ENCODE measurements around the gene ERG. TPM values are rescaled to one million over a fixed set of nuclear protein-coding genes. Genes with fewer than 3 reads are reported as not detected.

The ERG gene
- total and polyA plus RNA-seq, 9 of the 15 experiments (the other 6 are each of a cell fraction or from before 2014, with no cell fraction given) = 0.06 TPM; not detected in 8

- FAIRE-seq (no peak), DNase-seq (ENCODE audit: extremely low read depth in 1 of 4, low spot score in 3 of 4) (no peak), ATAC-seq (no peak)
- Histone ChIP-seq H3K36me3 (ENCODE audit: control insufficient read depth, insufficient read depth, low read length) (no peaks in the 10 kb centered on the region), H3K79me2 (ENCODE audit: control insufficient read depth, insufficient read depth, low read length) (no peaks in the 10 kb centered on the region), H4K20me1 (replicated peaks; ENCODE audit: control insufficient read depth, insufficient read depth, low read length) (no peaks in the 10 kb centered on the region), H3K9me1 (ENCODE audit: control insufficient read depth, insufficient read depth, low read length) (no peaks in the 10 kb centered on the region), H3K9me3 (replicated peaks; ENCODE audit: control insufficient read depth, insufficient read depth, low read depth, low read length) (no peaks in the 10 kb centered on the region), H3K4me1 (replicated peaks in 1 of 2; ENCODE audit: control insufficient read depth in 2 of 2, insufficient read depth in 2 of 2, low read length in 2 of 2) (no peaks in the 10 kb centered on the region), H3K27ac (ENCODE audit: extremely low read depth, low read depth, low read length) (no peak overlapping the region), H3K4me2 (ENCODE audit: insufficient read depth, low read length) (no peak overlapping the region), H2AFZ (ENCODE audit: low read depth, low read length) (no peak overlapping the region), H3K4me3 (no peak overlapping the region), H3K9ac (ENCODE audit: insufficient read depth in 1 of 2, low read depth in 2 of 2, low read length in 2 of 2) (no peak overlapping the region), H3K27me3 (ENCODE audit: control insufficient read depth in 2 of 2, insufficient read depth in 2 of 2, low read length in 2 of 2) (peaks cover 4 to 10% of the 10 kb centered on the region in 2 experiments; a peak in 4 of 5 replicates)
- ChIA-PET CTCF (ENCODE audit: low intra/inter-chr PET ratio) (no interaction called here), POLR2A (no interaction called here)
- intact Hi-C loops (cut with micrococcal nuclease) (no loop called here), in situ Hi-C loops (cut with MboI) (no loop called here)
- 0% methylated on average over 3 of the region's 3 CpGs for WGBS (ENCODE audit: insufficient coverage, low coverage, missing lambda C conversion rate)
- TF ChIP-seq ZNF3 (CRISPR knock-in tag; IDR thresholded peaks at IDR 0.05) (no peak), CREB3L1 (IDR thresholded peaks at IDR 0.05; ENCODE audit: borderline replicate concordance, low read depth) (no peak), RBM39 (optimal IDR thresholded peaks at IDR 0.05; ENCODE audit: low read depth, low read length) (no peak), ARID1B (IDR thresholded peaks at IDR 0.05) (no peak), ETV1 (tag; conservative IDR thresholded peaks at IDR 0.05; ENCODE audit: low read depth) (no peak), XRCC4 (IDR thresholded peaks at IDR 0.05; ENCODE audit: extremely low read depth, insufficient read depth, insufficient read length) (no peak), NONO (IDR thresholded peaks at IDR 0.05; ENCODE audit: low read depth in 2 of 2, low read length in 1 of 2) (no peak), GABPB1 (CRISPR knock-in tag; IDR thresholded peaks at IDR 0.05) (no peak), RAD51 (IDR thresholded peaks at IDR 0.05; ENCODE audit: borderline replicate concordance, low read depth) (no peak), TAL1 (IDR thresholded peaks at IDR 0.05) (no peak), MITF (IDR thresholded peaks at IDR 0.05) (no peak), CBX8 (IDR thresholded peaks at IDR 0.05; ENCODE audit: borderline replicate concordance, extremely low read depth, low read depth, low read length, poor library complexity, severe bottlenecking) (no peak), LARP7 (IDR thresholded peaks at IDR 0.05) (no peak), IRF1 (CRISPR knock-in tag; IDR thresholded peaks at IDR 0.05; ENCODE audit: borderline replicate concordance) (no peak), E2F5 (CRISPR knock-in tag; IDR thresholded peaks at IDR 0.05) (no peak)
- BruUV-seq (replicated peaks) = no TSS peak
Observed at GRCh38 chr21:38409907-38410306, 88.4 kb downstream of the ERG start.
